Activated CD4-positive, alpha-beta T cell treated with anti-CD3 and anti-CD28 coated beads, Interleukin-2, amount 10 ng/mL, durations not matched to agents 7 days and 5 days (primary cell): ENCODE data around the gene SYTL5. TPM values are rescaled to one million over a fixed set of nuclear protein-coding genes. Genes with fewer than 3 reads are reported as not detected.

Experiments used
- CTCF ChIA-PET: fragments of 350-600 bp; sonication (Branson Sonifier 250); formaldehyde crosslinking; loops from one replicate; lab custom pipeline; 2021; ENCODE audit warnings: antibody characterized with exemption; lab: Charles Lee
- POLR2A ChIA-PET: fragments of 350-600 bp; sonication (Branson Sonifier 250); formaldehyde crosslinking; loops from one replicate; lab custom pipeline; 2021; ENCODE audit warnings: antibody characterized with exemption; lab: Charles Lee
- DNase-seq: peaks from one replicate; pipeline ENCODE4 v3.0.0-alpha.2; 2020
- H3K27ac Mint-ChIP-seq: one replicate; pipeline ENCODE4 v1.8.0; 2021; ENCODE audit warnings: mild to moderate bottlenecking, moderate library complexity, mixed read lengths
- H3K27me3 Mint-ChIP-seq: one replicate; pipeline ENCODE4 v1.8.0; 2021; ENCODE audit warnings: mixed read lengths
- H3K36me3 Mint-ChIP-seq: one replicate; pipeline ENCODE4 v1.8.0; 2021; ENCODE audit warnings: low read depth, mixed read lengths
- H3K4me1 Mint-ChIP-seq: one replicate; pipeline ENCODE4 v1.8.0; 2021; ENCODE audit warnings: mixed read lengths
- H3K4me3 Mint-ChIP-seq: one replicate; pipeline ENCODE4 v1.8.0; 2021; ENCODE audit warnings: mild to moderate bottlenecking, moderate library complexity, mixed read lengths
- H3K9me3 Mint-ChIP-seq: one replicate; pipeline ENCODE4 v1.8.0; 2021; ENCODE audit warnings: mixed read lengths
- total RNA-seq, 2 experiments: library from RNA; stranded (reverse); gene quantifications; one replicate each; pipeline ENCODE4 v1.2.3, GENCODE V29; 2021

The SYTL5 gene
- total RNA-seq, 2 experiments from 2014 or later = not detected

GRCh38 chrX:38106991-38107655, 100.8 kb downstream of the SYTL5 start:
- POLR2A ChIA-PET = no interaction called here
- Mint-ChIP-seq H3K36me3 (no peaks in the 10 kb centered on the region), H3K4me1 (peaks cover 5% of the 10 kb centered on the region), H3K4me3 (no peak overlapping the region), H3K27ac (no peak overlapping the region), H3K9me3 (no peaks in the 10 kb centered on the region), H3K27me3 (peaks cover 2% of the 10 kb centered on the region)
- CTCF ChIA-PET = interaction anchor here (0.7 kb wide), 1 partner anchor 69 kb away, joined by 3 read pairs; no protein-coding TSS in a partner anchor
- no peak for DNase-seq

GRCh38 chrX:38108364-38108763, 102.0 kb downstream of the SYTL5 start:
- no peak for DNase-seq
- H3K36me3 Mint-ChIP-seq = no peaks in the 10 kb centered on the region
- H3K4me3 Mint-ChIP-seq = no peak overlapping the region
- H3K4me1 Mint-ChIP-seq = peaks cover 5% of the 10 kb centered on the region
- no peak overlapping the region for H3K27ac Mint-ChIP-seq
- no peaks in the 10 kb centered on the region for H3K9me3 Mint-ChIP-seq
- ChIA-PET POLR2A (no interaction called here), CTCF (no interaction called here)
- H3K27me3 Mint-ChIP-seq = peaks cover 2% of the 10 kb centered on the region

DNA sequence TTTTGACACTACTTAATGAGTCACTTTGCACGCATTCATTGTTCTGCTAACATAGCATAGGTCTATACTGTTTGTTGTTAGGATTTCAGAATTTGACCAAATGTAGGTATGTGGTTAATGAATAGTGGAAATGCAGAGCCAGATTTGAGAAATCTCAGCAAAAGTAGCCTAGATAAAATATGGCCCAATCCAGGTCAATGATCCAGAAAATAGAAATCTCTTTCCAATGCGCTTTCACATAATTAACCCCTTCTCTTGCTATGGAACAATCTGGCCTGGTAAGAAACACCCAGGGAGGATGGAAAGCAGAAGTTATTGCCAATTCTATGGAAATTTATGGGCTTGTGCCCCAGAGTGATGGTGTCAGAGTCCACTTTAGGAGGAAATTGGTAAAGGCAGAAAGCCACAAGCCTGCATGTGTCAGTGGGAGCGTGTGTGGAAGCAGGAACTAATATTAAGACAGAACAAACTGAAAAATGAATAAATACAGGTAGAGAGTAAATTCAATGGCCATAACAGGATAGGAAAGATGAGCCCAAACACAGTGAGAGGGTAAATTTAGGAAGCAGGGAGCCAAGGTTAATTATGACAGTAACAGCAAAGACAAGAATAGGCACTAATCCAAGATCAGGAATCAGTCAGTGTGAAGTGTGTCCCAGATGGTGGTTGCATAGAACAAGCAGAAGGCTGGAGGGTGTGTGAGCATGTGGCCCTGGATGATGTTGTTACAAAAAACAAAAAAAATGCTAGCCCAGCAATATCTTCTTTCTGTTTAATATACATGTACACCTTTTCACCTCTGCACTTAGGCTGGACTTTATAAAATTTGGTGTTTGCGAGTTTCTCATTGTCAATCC, 102.9 kb downstream of the SYTL5 start:
- no peak for DNase-seq
- Mint-ChIP-seq H3K36me3 (no peaks in the 10 kb centered on the region), H3K27me3 (peaks cover 2% of the 10 kb centered on the region), H3K9me3 (no peaks in the 10 kb centered on the region), H3K27ac (no peak overlapping the region), H3K4me1 (peaks cover 5% of the 10 kb centered on the region), H3K4me3 (no peak overlapping the region)
- ChIA-PET POLR2A (no interaction called here), CTCF (no interaction called here)

DNA sequence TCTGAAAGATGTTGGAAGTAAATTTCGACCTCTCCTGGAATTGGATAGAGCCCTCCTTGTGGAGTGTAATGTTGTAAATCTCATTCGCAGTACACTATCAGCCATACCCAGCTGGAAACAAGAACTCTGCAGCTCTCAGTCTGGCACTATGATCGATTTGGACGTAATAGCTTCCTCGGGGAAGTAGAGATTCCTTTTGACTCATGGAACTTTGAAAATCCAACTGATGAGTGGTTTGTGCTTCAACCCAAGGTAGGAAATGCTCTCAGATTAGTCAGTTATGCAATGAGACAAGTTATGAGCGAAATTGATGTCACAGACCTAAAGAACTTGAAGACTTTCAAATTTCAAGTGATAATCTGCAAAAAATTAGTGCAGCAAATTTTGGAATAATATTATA, 103.9 kb downstream of the SYTL5 start:
- POLR2A ChIA-PET = no interaction called here
- Mint-ChIP-seq H3K9me3 (no peaks in the 10 kb centered on the region), H3K27me3 (peaks cover 2% of the 10 kb centered on the region), H3K4me1 (no peaks in the 10 kb centered on the region), H3K4me3 (no peak overlapping the region), H3K36me3 (no peaks in the 10 kb centered on the region), H3K27ac (no peak overlapping the region)
- CTCF ChIA-PET = interaction anchor here (1.3 kb wide), 1 partner anchor 22 kb away, joined by 3 read pairs; no protein-coding TSS in a partner anchor
- DNase-seq = no peak

DNA sequence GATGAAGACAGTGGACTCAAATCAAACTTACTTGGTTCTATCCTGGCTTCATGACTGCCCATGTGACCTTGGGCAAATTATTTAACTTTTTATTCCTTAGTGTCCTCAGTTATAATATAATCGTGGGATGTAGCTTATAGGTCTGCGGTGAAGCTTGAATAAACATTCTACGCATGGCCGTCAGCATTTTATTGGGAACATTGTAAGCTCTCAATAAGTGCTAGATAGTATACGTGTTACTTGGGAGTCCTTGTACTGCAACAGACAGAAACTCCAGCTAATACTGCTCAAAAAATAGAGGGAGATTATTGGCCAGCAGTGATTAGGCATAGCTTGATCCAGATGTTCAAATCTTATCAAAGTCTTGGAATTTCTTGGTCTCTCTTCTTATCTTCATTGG, 104.8 kb downstream of the SYTL5 start:
- Mint-ChIP-seq H3K36me3 (no peaks in the 10 kb centered on the region), H3K9me3 (no peaks in the 10 kb centered on the region), H3K4me1 (no peaks in the 10 kb centered on the region), H3K4me3 (no peak overlapping the region), H3K27me3 (peaks cover 2% of the 10 kb centered on the region), H3K27ac (no peak overlapping the region)
- POLR2A ChIA-PET = no interaction called here
- CTCF ChIA-PET = interaction anchor here (0.9 to 1.3 kb wide), 2 partner anchors 23 to 85 kb away, joined by 3 read pairs; no protein-coding TSS in a partner anchor
- no peak for DNase-seq

DNA sequence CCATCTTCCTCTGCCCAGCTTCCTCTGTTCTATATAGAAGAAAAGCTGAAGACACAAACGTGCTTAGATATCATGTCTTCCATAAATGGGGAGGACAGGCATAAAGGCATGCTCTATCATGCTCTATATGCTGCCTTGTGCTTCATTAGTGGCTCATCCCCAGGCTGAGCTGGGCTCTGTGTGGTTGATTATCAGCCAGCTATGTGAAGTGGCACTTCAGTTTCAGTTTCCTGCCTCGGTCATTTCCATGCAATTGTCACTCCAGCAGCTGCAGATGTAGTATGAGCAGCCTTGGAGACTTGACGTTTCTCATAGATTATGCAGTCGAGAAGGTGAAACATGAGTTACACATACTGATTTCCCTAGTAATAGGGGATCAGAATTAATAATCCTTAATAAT, 106.2 kb downstream of the SYTL5 start:
- ChIA-PET CTCF (no interaction called here), POLR2A (no interaction called here)
- no peak overlapping the region for H3K4me3 Mint-ChIP-seq
- no peak overlapping the region for H3K27ac Mint-ChIP-seq
- no peaks in the 10 kb centered on the region for H3K4me1 Mint-ChIP-seq
- H3K27me3 Mint-ChIP-seq = peaks cover 2% of the 10 kb centered on the region
- no peaks in the 10 kb centered on the region for H3K9me3 Mint-ChIP-seq
- H3K36me3 Mint-ChIP-seq = no peaks in the 10 kb centered on the region
- DNase-seq = no peak

GRCh38 chrX:38116706-38117105, 110.4 kb downstream of the SYTL5 start:
- H3K27me3 Mint-ChIP-seq = no peaks in the 10 kb centered on the region
- DNase-seq = no peak
- POLR2A ChIA-PET = no interaction called here
- no peak overlapping the region for H3K27ac Mint-ChIP-seq
- CTCF ChIA-PET = no interaction called here
- no peaks in the 10 kb centered on the region for H3K9me3 Mint-ChIP-seq
- no peak overlapping the region for H3K4me3 Mint-ChIP-seq
- no peaks in the 10 kb centered on the region for H3K4me1 Mint-ChIP-seq
- H3K36me3 Mint-ChIP-seq = no peaks in the 10 kb centered on the region

GRCh38 chrX:38117485-38117884, 111.1 kb downstream of the SYTL5 start:
- Mint-ChIP-seq H3K4me3 (no peak overlapping the region), H3K27me3 (no peaks in the 10 kb centered on the region), H3K9me3 (no peaks in the 10 kb centered on the region), H3K4me1 (no peaks in the 10 kb centered on the region), H3K27ac (no peak overlapping the region), H3K36me3 (no peaks in the 10 kb centered on the region)
- CTCF ChIA-PET = no interaction called here
- no peak for DNase-seq
- POLR2A ChIA-PET = no interaction called here

DNA sequence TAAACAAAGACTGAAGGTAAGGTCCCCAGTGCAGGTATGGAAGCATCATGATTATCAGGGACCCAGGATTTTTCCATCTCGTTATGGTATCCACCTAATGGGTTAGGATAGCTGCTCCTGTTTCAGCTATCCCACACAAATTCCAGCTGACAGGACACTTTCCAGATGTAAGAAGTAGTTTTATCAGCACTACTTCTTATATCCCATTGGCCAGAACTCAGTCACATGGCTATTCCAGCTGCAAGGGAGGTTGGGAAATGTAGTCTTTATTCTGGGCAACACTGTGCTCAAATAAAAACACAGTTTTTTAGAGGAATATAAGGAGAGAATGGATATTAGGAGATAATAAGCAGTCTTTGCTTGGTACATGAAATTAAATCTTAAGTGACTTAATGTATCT, 117.6 kb downstream of the SYTL5 start:
- no peak overlapping the region for H3K4me3 Mint-ChIP-seq
- no peaks in the 10 kb centered on the region for H3K4me1 Mint-ChIP-seq
- no peaks in the 10 kb centered on the region for H3K27me3 Mint-ChIP-seq
- no peaks in the 10 kb centered on the region for H3K9me3 Mint-ChIP-seq
- no peak for DNase-seq
- H3K36me3 Mint-ChIP-seq = no peaks in the 10 kb centered on the region
- H3K27ac Mint-ChIP-seq = no peak overlapping the region
- ChIA-PET POLR2A (no interaction called here), CTCF (no interaction called here)

- DNase-seq = no peak
- no peak overlapping the region for H3K4me3 Mint-ChIP-seq
- H3K27ac Mint-ChIP-seq = no peak overlapping the region
- ChIA-PET CTCF (no interaction called here), POLR2A (no interaction called here)
- no peaks in the 10 kb centered on the region for H3K4me1 Mint-ChIP-seq
- no peaks in the 10 kb centered on the region for H3K27me3 Mint-ChIP-seq
- no peaks in the 10 kb centered on the region for H3K36me3 Mint-ChIP-seq
- no peaks in the 10 kb centered on the region for H3K9me3 Mint-ChIP-seq
Observed at GRCh38 chrX:38126179-38126578, 119.8 kb downstream of the SYTL5 start.

DNA sequence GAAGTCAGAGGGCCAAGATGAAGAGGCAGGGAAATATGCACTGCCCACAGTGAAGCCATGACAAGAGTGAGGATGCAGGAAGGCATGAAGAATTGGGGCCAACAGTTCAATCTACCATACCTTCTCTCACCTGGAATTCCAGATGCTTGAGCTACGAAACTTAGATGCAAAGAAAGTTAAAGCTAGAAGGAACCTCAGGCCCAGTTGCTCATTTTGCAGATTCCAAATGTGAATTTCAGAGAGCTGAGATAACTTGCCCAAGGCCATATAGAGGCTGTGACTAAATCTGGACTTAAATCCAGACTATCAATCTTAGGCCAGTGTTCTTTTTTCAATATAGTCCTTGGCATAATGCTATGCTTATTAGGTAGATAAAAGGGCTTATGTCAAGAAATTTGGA, 121.6 kb downstream of the SYTL5 start:
- ChIA-PET CTCF (no interaction called here), POLR2A (interaction anchor here (0.6 kb wide), 1 partner anchor 10 kb away, joined by 3 read pairs; no protein-coding TSS in a partner anchor)
- Mint-ChIP-seq H3K4me3 (no peak overlapping the region), H3K9me3 (no peaks in the 10 kb centered on the region), H3K36me3 (no peaks in the 10 kb centered on the region), H3K27ac (no peak overlapping the region), H3K4me1 (no peaks in the 10 kb centered on the region), H3K27me3 (no peaks in the 10 kb centered on the region)
- no peak for DNase-seq

DNA sequence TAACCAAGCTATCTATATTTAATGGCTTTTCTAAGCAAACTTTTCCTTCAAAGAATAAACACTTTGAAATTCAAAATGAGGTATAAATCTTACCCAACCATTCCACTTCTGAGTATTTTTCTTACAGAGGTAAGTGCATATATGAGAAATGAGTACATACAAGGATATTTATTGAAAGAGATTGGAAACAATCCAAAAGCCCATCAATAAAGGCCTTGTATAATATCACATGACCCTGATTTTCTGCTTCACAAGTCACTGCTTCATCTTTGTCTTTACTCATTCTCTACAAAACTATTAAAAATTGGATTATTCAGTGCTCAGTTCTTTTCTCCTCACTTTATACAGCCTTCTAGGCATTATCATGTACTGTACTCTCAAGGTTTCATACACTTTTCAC, 123.0 kb downstream of the SYTL5 start:
- H3K27me3 Mint-ChIP-seq = no peaks in the 10 kb centered on the region
- H3K27ac Mint-ChIP-seq = no peak overlapping the region
- CTCF ChIA-PET = no interaction called here
- no peaks in the 10 kb centered on the region for H3K36me3 Mint-ChIP-seq
- POLR2A ChIA-PET = no interaction called here
- no peak for DNase-seq
- no peak overlapping the region for H3K4me3 Mint-ChIP-seq
- no peaks in the 10 kb centered on the region for H3K4me1 Mint-ChIP-seq
- no peaks in the 10 kb centered on the region for H3K9me3 Mint-ChIP-seq

GRCh38 chrX:38138157-38138891, 132.0 kb downstream of the SYTL5 start:
- no peaks in the 10 kb centered on the region for H3K36me3 Mint-ChIP-seq
- H3K27me3 Mint-ChIP-seq = peaks cover 2% of the 10 kb centered on the region
- H3K9me3 Mint-ChIP-seq = no peaks in the 10 kb centered on the region
- H3K4me1 Mint-ChIP-seq = no peaks in the 10 kb centered on the region
- no peak overlapping the region for H3K27ac Mint-ChIP-seq
- CTCF ChIA-PET = no interaction called here
- no peak overlapping the region for H3K4me3 Mint-ChIP-seq
- POLR2A ChIA-PET = no interaction called here
- no peak for DNase-seq
